Heart left ventricle (tissue), 16 donors: ENCODE measurements around the gene DUSP22. TPM values are rescaled to one million over a fixed set of nuclear protein-coding genes. Genes with fewer than 3 reads are reported as not detected.

Experiments
- ATAC-seq, 4 donors: fragments of 200-7000 bp; cut with Tn5 transposase; one replicate each; pipeline ENCODE4 v1.9.1; 2020 to 2022; ENCODE audit warnings: moderate library complexity in 4 of 4, mild to moderate bottlenecking in 3 of 4, moderate number of reproducible peaks in 1 of 4
- DNase-seq, 5 donors: peaks; one replicate each; pipeline ENCODE4 v3.0.0-alpha.2; 2020
- H3K27ac ChIP-seq, 12 donors: fragments of 200-600 bp; sonication (generic) in 4 of 12; one replicate each; pipeline versions ENCODE4 v1.5.0 to v1.8.0; 2016 to 2022; ENCODE audit warnings: mild to moderate bottlenecking in 2 of 12
- H3K27me3 ChIP-seq, 9 donors: fragments of 200-600 bp; sonication (generic) in 2 of 9; one replicate each; pipeline versions ENCODE4 v1.5.1 to v1.8.0; 2016 to 2022; ENCODE audit warnings: mild to moderate bottlenecking in 3 of 9
- H3K36me3 ChIP-seq, 9 donors: fragments of 200-600 bp; sonication (generic) in 2 of 9; one replicate each; pipeline versions ENCODE4 v1.5.0 to v1.8.0; 2018 to 2022; ENCODE audit warnings: mild to moderate bottlenecking in 2 of 9
- H3K4me1 ChIP-seq, 12 donors: fragments of 200-600 bp; sonication (generic) in 4 of 12; one replicate each; pipeline versions ENCODE4 v1.5.0 to v1.8.0; 2016 to 2022; ENCODE audit warnings: mild to moderate bottlenecking in 3 of 12
- H3K4me3 ChIP-seq, 12 donors: fragments of 200-600 bp; sonication (generic) in 4 of 12; one replicate each; pipeline versions ENCODE4 v1.5.0 to v1.8.0; 2017 to 2022; ENCODE audit warnings: mild to moderate bottlenecking in 9 of 12, moderate library complexity in 4 of 12
- H3K9me3 ChIP-seq, 12 donors: fragments of 200-600 bp; sonication (generic) in 4 of 12; one replicate each; pipeline versions ENCODE4 v1.5.0 to v1.8.0; 2016 to 2022; ENCODE audit warnings: mild to moderate bottlenecking in 1 of 12
- POLR2A ChIP-seq, 2 donors: fragments of 450-650 bp; IDR thresholded peaks; one replicate each; pipeline ENCODE4 v1.6.1; 2017; ENCODE audit warnings: antibody characterized with exemption in 2 of 2, mild to moderate bottlenecking in 2 of 2, moderate library complexity in 2 of 2
- WGBS, 4 donors: extraction: QIAGEN DNeasy Blood & Tissue Kit in 2 of 4; methylation state at CpG; one replicate each; pipeline versions ENCODE4 v1.1.5 to v1.1.7; 2013 to 2018; 5-methylcytosine and 5-hydroxymethylcytosine counted together
- intact Hi-C, 10 donors: fragments of 100-400 bp; cut with DNase I; formaldehyde crosslinking; loops; one replicate each; pipeline versions ENCODE4 v1.11.1 to v1.14.2; 2022
- polyA plus RNA-seq, 2 donors: library from polyadenylated mRNA; stranded (reverse); fragments of 200-250 nt; gene quantifications; one replicate each; pipeline ENCODE4 v1.2.3, GENCODE V29; 2013
- total RNA-seq, 9 donors: library from RNA; depleted of rRNA in 2 of 9; stranded (reverse); fragments of >200 nt in 2 of 9; fragmentation: NEBNext Ultra II Directional in 3 of 9; extraction: Animal tissue kit (Norgen Biotek cat#: 25700) in 3 of 9; gene quantifications; one replicate each; pipeline versions ENCODE4 v1.1.0 to v1.2.4, GENCODE V29; 2016 to 2023
- TF ChIP-seq, protein P1 (sequence below), 12 donors: fragments of 200-600 bp; sonication (generic) in 4 of 12; IDR thresholded peaks; one replicate each; pipeline versions ENCODE4 v1.5.0 to v1.8.0; 2018 to 2022; ENCODE audit warnings: antibody characterized with exemption in 12 of 12, mild to moderate bottlenecking in 5 of 12
- donor health status: ischemic (EF 13 %, LVEDD 7.1; RV severe dilation, severe dysfunction).
- donor health status: healthy with polysubstance abuse.
- donor health status: DM: no; HTN: yes; CAD: no.
- donor health status: DM: no; HTN: no; CAD: no.
- donor health status: ischemic (EF 25% LVEDD 6.9; RV normal size, moderate dysfunction).
- donor health status: ischemic (EF 25% LVEDD 5.7; RV mildly dilated, moderate dysfunction).
- donor health status: healthy.
- donor health status: DM: yes; HTN: yes; CAD: no.
- donor health status: ischemic (EF 35%, LVEDD 5.7; RV mildly dilated, moderate dysfunction).
- donor health status: nonischemic (EF 11% LVEDD 7.7; RV severe dilation, severe dysfunction).
- donor health status: DM: yes; HTN: yes; CAD: no.
- donor health status: PGD.
- donor health status: ischemic (EF 29% LVEDD 5.4; RV normal size, mild dysfunction).
- donor health status: nonischemic (EF 23%, LVEDD 6.1; RV moderate dilation, normal function).

The DUSP22 gene
- total and polyA plus RNA-seq, 11 donors, result 33.4 to 79.9 (median 48.2) TPM

DNA sequence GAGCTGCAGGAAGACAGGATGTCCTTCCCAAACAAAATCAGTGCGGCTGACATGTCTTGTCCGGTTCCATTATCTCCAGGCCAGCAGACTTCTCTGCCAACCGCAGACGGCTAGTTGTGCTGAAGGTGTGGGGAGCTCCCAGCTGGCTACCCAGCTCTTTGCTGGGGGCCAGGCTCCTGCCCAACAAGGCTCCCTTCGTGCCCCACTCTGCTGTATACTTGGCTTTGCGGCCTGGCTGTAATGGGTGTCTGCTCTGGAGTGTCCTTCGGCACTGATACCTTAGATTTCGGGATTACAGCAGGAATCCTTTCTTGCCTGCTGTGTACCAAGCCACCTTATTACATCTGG is 50.5 kb downstream of the DUSP22 start:
- H3K4me3 ChIP-seq, result no peak overlapping the region
- no peak for ATAC-seq
- WGBS, 4 donors, result 68 to 78% (median 75%) methylated on average over 8 of the region's 8 CpGs
- intact Hi-C loops, result no loop called here
- H3K27ac ChIP-seq, result no peak overlapping the region
- no peaks in the 10 kb centered on the region for H3K9me3 ChIP-seq
- TF ChIP-seq, protein P1, sequence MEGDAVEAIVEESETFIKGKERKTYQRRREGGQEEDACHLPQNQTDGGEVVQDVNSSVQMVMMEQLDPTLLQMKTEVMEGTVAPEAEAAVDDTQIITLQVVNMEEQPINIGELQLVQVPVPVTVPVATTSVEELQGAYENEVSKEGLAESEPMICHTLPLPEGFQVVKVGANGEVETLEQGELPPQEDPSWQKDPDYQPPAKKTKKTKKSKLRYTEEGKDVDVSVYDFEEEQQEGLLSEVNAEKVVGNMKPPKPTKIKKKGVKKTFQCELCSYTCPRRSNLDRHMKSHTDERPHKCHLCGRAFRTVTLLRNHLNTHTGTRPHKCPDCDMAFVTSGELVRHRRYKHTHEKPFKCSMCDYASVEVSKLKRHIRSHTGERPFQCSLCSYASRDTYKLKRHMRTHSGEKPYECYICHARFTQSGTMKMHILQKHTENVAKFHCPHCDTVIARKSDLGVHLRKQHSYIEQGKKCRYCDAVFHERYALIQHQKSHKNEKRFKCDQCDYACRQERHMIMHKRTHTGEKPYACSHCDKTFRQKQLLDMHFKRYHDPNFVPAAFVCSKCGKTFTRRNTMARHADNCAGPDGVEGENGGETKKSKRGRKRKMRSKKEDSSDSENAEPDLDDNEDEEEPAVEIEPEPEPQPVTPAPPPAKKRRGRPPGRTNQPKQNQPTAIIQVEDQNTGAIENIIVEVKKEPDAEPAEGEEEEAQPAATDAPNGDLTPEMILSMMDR (IDR thresholded peaks at IDR 0.05), result no peak
- no peak for TF ChIP-seq POLR2A (IDR thresholded peaks at IDR 0.05)
- H3K4me1 ChIP-seq, result peaks cover 0 to 54% (median 24%) of the 10 kb centered on the region in 12 donors
- no peaks in the 10 kb centered on the region for H3K27me3 ChIP-seq
- H3K36me3 ChIP-seq, result peaks cover 0 to 20% (median 3%) of the 10 kb centered on the region in 9 donors
- DNase-seq, result no peak

GRCh38 chr6:343226-343935 is 51.1 kb downstream of the DUSP22 start:
- intact Hi-C loops, result no loop called here
- H3K36me3 ChIP-seq, result peaks cover 0 to 26% (median 9%) of the 10 kb centered on the region in 9 donors
- H3K4me1 ChIP-seq, result peaks cover 0 to 48% (median 22%) of the 10 kb centered on the region in 12 donors
- DNase-seq (peak in 1 of 5 donors; percentile 20), ATAC-seq (no peak)
- 71 to 80% (median 75%) methylated on average over 10 of the region's 10 CpGs for WGBS, 4 donors
- H3K27ac ChIP-seq, result no peak overlapping the region
- TF ChIP-seq, protein P1 (IDR thresholded peaks at IDR 0.05), result no peak
- no peak for TF ChIP-seq POLR2A (IDR thresholded peaks at IDR 0.05)
- no peaks in the 10 kb centered on the region for H3K9me3 ChIP-seq
- no peaks in the 10 kb centered on the region for H3K27me3 ChIP-seq
- no peak overlapping the region for H3K4me3 ChIP-seq

- no peaks in the 10 kb centered on the region for H3K9me3 ChIP-seq
- H3K4me1 ChIP-seq, result peaks cover 0 to 40% (median 16%) of the 10 kb centered on the region in 12 donors
- no peak overlapping the region for H3K4me3 ChIP-seq
- ATAC-seq (peak; percentile 38 to 59 (median 57)), DNase-seq (peak in 2 of 5 donors; percentile 54 to 73)
- no peaks in the 10 kb centered on the region for H3K27me3 ChIP-seq
- intact Hi-C loops, result no loop called here
- H3K27ac ChIP-seq, result no peak overlapping the region
- 71 to 80% (median 73%) methylated on average over 20 of the region's 20 CpGs for WGBS, 4 donors
- H3K36me3 ChIP-seq, result peaks cover 0 to 34% (median 17%) of the 10 kb centered on the region in 9 donors
- TF ChIP-seq POLR2A (IDR thresholded peaks at IDR 0.05), result no peak
- TF ChIP-seq, protein P1 (IDR thresholded peaks at IDR 0.05), result no peak
Observed at GRCh38 chr6:343960-344815, 51.9 kb downstream of the DUSP22 start.

DNA sequence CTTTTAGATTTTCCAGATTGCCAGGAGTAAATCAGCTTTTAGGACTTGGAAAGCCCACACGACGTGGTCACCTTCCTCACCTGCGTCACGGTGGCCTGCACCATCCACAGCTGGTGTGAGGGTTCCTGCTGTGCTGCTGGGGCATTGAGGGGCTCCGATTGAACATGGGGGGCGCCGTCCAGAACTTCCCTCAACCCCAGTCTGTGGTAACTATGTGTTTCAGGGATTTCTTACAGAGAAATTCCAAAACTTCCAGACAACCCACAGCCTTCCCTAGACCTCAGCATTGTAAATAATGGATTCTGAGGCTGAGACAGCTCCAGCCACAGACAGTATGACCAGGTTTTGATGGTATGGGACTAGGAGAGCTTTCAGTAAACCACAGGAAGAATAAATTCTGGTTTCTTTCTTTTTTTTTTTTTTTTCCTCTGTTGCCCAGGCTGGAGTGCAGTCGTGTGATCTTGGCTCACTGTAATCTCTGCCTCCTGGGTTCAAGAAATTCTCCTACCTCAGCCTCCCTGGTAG is 52.6 kb downstream of the DUSP22 start:
- H3K27ac ChIP-seq, result no peak overlapping the region
- no peaks in the 10 kb centered on the region for H3K9me3 ChIP-seq
- H3K4me1 ChIP-seq, result peaks cover 0 to 33% (median 16%) of the 10 kb centered on the region in 12 donors
- no peaks in the 10 kb centered on the region for H3K27me3 ChIP-seq
- intact Hi-C loops, result no loop called here
- H3K4me3 ChIP-seq, result no peak overlapping the region
- no peak for TF ChIP-seq POLR2A (IDR thresholded peaks at IDR 0.05)
- TF ChIP-seq, protein P1 (IDR thresholded peaks at IDR 0.05), result no peak
- ATAC-seq (no peak), DNase-seq (peak in 1 of 5 donors; percentile 17)
- WGBS, 4 donors, result 72 to 82% (median 78%) methylated on average over 8 of the region's 8 CpGs
- H3K36me3 ChIP-seq, result peaks cover 0 to 41% (median 24%) of the 10 kb centered on the region in 9 donors
